T47D (cell line): Measurements from ENCODE around the gene DOCK1.

Source experiments
- DNase-seq, 2 experiments: peaks; one replicate each; pipeline versions ENCODE4 v3.0.0 to v3.0.0-alpha.2; 2011 to 2012; ENCODE audit warnings: low read depth in 1 of 2, low spot score in 1 of 2
- JUND ChIP-seq: IDR thresholded peaks from 2 replicates; pipeline ENCODE4 v1.6.1; 2012; ENCODE audit warnings: low read depth
- in situ Hi-C: cut with HindIII; loops from 2 replicates; pipeline ENCODE4 v1.10.0; 2016; ENCODE audit warnings: low sequenced_read_pairs, low pct_unique_long_range_greater_than_20kb

The DOCK1 gene

DNA sequence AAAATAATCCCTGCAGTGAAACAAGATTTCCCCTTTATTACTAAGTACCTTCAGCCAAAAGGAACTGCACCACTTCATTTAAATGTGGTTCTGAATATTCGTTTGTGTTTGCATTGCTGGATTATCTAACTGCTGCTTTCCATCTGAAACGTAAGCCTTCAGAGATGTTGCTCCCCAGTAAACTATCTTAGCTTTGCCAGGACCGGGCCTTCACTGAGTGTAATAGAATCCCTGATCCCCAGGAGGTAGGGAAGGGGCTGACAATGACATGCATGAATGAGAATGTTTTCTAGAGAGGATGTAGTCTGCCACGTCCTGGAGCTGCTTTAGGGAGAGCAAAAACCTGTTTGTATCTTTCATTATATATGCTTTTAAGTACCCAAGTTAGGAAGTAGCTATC, 310.6 kb downstream of the DOCK1 start:
- DNase-seq: no peak
- no peak for TF ChIP-seq JUND
- in situ Hi-C loops: no loop called here

DNA sequence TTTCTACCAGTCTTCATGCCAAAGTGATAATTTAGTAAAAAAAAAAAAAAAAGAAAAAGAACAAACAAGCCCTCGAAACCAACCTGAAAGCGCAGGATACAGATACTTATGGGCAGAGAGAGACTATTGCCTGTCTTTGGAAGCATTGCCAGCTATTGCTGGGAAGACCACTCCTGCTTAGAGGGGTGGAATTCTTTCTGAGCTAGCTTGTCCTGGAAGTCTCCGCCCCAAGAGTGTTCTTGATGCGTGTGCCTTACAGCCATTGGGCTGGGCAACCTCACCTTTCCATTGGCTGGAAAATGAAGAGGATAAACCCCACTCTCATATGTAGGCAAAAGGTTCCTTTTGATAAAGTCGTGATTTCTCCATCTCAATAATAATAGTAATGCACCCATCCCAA, 311.0 kb downstream of the DOCK1 start:
- no peak for TF ChIP-seq JUND
- no peak for DNase-seq
- in situ Hi-C loops: no loop called here

DNA sequence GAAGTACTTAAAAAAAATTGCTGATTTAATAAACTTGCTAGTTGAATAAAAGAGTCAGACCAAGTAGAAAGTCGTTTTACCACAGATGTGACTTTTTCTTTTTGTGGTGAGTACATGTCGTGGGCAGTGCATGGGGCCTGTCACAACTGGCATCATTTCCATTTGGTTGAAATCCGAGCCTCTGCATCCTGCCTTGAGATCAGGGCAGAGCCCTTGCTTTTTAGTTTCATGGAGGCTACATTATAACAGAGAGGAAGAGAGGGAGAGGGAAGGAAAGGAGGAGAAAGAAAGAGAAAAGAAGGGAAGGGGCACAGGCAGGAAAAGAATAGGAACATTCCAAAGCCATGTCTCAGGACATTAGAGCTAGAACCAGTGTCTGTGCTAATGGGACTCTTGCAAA, 311.6 kb downstream of the DOCK1 start:
- in situ Hi-C loops: no loop called here
- no peak for TF ChIP-seq JUND
- no peak for DNase-seq

GRCh38 chr10:127218658-127219057, 313.4 kb downstream of the DOCK1 start:
- no peak for TF ChIP-seq JUND
- DNase-seq: no peak
- in situ Hi-C loops: no loop called here

DNA sequence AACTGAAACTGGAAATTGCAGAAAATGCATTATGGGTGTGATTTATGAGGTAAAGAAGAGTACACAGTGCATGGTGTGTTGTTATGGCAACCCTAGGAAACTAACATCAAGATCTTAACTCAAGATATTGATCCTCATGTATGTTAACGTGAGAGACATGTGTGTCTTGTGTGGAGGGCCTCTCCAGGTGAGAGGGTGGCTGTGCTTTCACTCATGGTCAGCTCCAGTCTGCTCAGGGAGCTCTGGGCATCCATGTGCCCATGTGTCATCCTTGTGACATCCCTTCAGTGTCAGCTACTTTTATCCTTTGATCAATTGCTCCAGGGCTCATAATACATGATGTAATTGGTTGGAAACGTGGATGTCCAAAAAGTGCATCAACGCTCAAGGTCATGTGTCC, 316.1 kb downstream of the DOCK1 start:
- DNase-seq: peak in 1 of 2 experiments; percentile 5
- in situ Hi-C loops: no loop called here
- no peak for TF ChIP-seq JUND

DNA sequence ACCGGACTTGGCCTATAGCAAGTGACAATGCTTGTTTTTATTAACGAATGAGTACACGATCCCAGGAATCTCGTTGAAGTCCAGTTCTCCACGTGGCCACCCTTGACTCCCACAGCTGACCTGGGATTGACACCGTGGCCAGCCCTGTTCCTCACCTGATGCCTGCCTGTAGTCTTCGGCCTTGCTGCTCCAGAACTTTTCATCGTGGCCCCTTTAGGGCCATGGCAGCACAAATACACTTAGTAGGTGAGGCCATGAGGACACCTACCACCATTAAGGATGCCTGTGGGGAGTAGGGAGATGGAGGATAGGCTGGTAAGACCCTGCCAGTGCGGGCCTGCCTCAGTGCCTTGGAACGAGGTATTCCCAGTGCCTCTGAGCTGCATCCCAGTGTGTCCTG, 321.8 kb downstream of the DOCK1 start:
- TF ChIP-seq JUND: no peak
- in situ Hi-C loops: no loop called here
- no peak for DNase-seq

- no peak for DNase-seq
- TF ChIP-seq JUND: no peak
- in situ Hi-C loops: no loop called here
Measured at GRCh38 chr10:127227663-127228062, 322.4 kb downstream of the DOCK1 start.

GRCh38 chr10:127228195-127228787, 323.1 kb downstream of the DOCK1 start:
- DNase-seq: no peak
- TF ChIP-seq JUND: no peak
- in situ Hi-C loops: no loop called here

GRCh38 chr10:127234306-127234800, 329.1 kb downstream of the DOCK1 start:
- no peak for DNase-seq
- no peak for TF ChIP-seq JUND
- in situ Hi-C loops: no loop called here

DNA sequence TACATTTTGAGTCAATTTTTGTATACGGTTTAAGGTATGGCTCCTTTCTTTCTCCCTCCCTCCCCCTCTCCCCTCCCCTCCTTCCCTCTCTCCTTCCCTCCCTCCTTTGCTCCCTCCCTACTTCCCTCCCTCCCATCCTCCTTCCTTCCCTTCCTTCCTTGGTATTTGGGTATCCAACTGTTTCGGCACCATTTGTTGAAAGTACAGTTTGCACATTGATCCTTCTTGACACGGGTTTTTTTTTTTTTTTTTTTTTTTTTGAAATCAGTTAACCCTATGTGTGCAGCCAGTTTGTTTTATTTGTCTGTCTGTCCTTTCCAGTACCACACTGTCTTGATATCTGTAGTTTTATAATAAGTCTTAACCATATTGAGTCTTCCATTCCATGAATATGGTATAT, 331.0 kb downstream of the DOCK1 start:
- no peak for DNase-seq
- in situ Hi-C loops: no loop called here
- TF ChIP-seq JUND: no peak

- no peak for DNase-seq
- TF ChIP-seq JUND: no peak
- in situ Hi-C loops: no loop called here
Measured at GRCh38 chr10:127242914-127243313, 337.7 kb downstream of the DOCK1 start.

DNA sequence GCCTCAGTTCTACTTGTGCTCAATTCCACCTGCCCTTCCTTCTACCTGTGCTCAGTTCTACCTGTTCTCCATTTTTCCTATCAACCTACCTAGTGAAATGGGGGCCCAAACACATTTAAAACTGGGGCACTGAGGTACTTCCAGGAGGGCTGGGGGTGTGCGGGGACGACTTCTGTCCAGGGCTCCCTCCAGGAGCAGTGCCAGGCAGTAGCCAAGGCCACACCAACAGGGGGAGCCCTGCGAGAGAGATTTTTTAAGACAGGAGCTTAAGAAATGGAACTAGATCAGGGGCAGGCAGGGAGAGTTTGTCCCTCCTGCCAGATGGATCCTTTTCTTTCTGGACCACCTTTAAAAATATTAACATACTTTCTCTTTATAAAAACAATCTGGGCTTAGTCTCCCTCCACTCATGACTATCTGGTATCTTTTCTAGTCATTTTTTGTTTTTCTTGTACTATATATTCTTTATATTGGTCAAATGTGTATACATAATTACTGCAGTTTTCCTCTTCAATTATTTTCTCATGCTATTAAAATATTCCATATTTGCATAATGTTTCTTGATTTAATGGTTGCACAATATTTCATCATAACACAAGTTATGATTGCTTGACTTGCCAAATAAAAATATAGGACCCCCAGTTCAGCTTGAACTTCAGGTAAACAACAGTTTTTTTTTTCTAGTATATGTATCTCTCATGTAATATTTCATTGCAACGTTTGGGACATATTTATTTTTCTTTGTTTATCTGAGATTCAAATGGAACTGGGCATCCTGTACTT, 338.5 kb downstream of the DOCK1 start:
- in situ Hi-C loops: no loop called here
- no peak for TF ChIP-seq JUND
- peak; percentile 13 to 61 for DNase-seq

DNA sequence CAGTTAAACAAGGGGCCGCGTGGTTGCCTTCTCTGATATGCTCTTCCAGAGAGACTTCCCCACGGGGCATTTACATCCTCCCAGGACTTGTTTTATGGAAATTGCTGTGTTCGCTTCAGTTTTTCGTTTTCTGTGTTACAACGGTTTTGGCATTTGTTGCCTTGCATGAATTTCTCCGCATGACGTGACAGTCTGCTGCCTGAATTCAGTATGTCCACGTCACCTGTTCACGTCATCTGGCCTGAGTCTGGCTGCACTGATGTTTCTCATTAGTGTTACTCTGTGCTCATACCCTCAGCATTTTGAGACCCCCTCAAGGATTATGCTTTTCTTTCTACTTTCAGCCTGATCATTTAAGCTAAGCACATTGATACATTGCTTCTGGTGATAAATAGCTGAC, 340.2 kb downstream of the DOCK1 start:
- DNase-seq: no peak
- in situ Hi-C loops: no loop called here
- TF ChIP-seq JUND: no peak
